ENCODE measurements around the gene SCUBE2. TPM values are rescaled to one million over a fixed set of nuclear protein-coding genes. Genes with fewer than 3 reads are reported as not detected.

The SCUBE2 gene
- total RNA-seq, 1 donor from 2014 or later, result 29.2 TPM

GRCh38 chr11:9047964-9048523 lies 43.4 kb downstream of the SCUBE2 start:
- DNase-seq (ENCODE audit: low spot score), result no peak

GRCh38 chr11:9046481-9046880 lies 44.9 kb downstream of the SCUBE2 start:
- no peak for DNase-seq (ENCODE audit: low spot score)

GRCh38 chr11:9042488-9042887 lies 48.9 kb downstream of the SCUBE2 start:
- DNase-seq (ENCODE audit: low spot score), result no peak

GRCh38 chr11:9041747-9042146 lies 49.7 kb downstream of the SCUBE2 start:
- no peak for DNase-seq (ENCODE audit: low spot score)

- DNase-seq (ENCODE audit: low spot score), result no peak
Measured at GRCh38 chr11:9040410-9040809, 51.0 kb downstream of the SCUBE2 start.

- no peak for DNase-seq (ENCODE audit: low spot score)
Measured at GRCh38 chr11:9039863-9040262, 51.5 kb downstream of the SCUBE2 start.

DNA sequence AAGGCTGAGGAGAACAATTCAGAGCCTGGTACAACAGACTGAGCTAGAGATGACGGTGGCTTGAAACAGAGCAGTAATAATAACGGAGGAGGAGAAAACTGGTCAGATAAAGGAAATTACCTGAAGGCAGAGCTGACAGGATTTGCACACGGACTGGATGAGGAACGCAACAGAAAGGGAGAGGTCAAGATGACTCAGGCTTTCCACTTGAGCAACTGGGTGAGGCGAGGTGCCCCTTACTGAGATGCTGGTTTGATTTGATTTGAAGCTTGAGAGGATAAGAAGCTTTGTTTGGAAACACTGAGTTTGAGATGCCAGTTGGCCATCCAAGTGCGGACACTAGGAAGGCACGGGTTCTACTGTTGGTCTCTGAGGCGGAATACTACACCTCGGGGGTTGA lies 52.2 kb downstream of the SCUBE2 start:
- no peak for DNase-seq (ENCODE audit: low spot score)

GRCh38 chr11:9038541-9038940 lies 52.9 kb downstream of the SCUBE2 start:
- DNase-seq (ENCODE audit: low spot score), result no peak

DNA sequence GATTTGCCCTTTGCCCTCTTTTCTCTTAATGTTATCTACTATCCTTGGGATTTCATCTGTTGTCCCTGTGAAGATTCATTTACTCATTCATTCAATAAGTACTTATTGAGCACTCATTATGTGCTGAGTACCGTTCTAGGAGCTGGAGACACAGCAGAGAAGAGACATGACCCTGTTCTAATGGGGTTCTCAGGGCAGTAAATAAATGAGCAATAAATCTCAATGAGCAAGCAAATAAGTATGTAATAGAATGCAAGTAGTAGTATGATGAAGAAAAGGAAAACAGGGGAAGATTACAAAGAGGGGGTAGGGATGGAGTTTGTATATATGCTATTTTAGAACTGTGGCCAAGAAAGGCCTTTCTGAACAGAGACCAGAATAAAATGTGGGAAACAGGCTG lies 53.4 kb downstream of the SCUBE2 start:
- DNase-seq (ENCODE audit: low spot score), result no peak

GRCh38 chr11:9037046-9037780 lies 54.2 kb downstream of the SCUBE2 start:
- DNase-seq (ENCODE audit: low spot score), result no peak

GRCh38 chr11:9030601-9031000 lies 60.8 kb downstream of the SCUBE2 start:
- DNase-seq (ENCODE audit: low spot score), result no peak

DNA sequence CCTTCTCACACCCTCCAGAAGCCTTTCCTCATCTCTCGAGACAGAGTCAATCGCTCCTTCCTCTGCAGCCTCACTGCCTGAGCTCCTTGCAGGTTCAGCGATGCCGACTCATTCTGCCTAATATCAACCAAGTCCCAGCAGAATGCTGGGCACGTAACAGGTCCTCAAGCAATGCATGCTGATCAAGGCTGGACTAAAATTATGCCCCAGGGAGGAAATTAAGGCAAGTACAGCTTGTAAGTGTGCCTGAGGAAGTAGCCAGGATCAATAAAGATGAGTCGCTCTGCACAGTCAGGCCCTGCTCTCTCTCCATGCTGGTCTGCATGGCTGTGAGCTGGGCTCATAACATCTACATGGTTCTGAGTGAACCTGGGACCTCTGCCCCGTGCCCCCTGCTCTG lies 62.0 kb downstream of the SCUBE2 start:
- no peak for DNase-seq (ENCODE audit: low spot score)

- no peak for DNase-seq (ENCODE audit: low spot score)
Measured at GRCh38 chr11:9028581-9028980, 62.8 kb downstream of the SCUBE2 start.

DNA sequence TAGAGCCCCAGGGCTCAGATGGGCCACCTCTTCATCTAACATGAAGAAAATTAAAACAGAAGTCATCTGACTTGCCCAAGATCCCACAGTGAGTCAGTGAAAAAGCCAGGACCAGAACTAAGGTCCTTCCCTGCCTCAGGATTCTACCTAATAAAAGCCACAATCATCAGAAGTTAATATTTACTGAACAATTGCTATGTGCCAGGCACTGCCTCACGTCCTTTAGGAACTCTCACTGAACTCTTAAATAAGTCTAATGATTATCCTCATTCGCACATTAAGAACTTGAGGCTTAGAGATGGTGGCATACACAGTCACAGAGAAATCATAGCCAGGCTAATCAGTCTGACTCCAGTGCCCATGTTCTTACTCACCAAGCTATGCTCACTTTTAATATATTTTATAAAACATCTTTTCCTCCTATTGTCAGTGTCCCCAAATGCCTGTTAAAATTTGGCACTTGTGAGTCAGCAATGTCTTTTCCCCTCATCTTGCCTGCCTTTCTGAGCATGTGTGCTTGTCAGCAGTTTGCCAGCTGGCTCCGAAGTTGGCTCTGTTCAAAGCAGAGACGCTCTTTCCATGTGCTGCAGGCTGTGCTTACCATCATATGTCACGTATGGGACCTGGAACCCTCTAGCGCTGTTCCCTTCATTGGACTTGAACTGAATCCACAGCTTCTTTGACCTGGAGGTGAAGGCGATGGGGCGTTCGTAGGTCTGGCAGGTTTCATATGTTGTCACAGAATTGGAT lies 66.1 kb downstream of the SCUBE2 start:
- DNase-seq (ENCODE audit: low spot score), result no peak

DNA sequence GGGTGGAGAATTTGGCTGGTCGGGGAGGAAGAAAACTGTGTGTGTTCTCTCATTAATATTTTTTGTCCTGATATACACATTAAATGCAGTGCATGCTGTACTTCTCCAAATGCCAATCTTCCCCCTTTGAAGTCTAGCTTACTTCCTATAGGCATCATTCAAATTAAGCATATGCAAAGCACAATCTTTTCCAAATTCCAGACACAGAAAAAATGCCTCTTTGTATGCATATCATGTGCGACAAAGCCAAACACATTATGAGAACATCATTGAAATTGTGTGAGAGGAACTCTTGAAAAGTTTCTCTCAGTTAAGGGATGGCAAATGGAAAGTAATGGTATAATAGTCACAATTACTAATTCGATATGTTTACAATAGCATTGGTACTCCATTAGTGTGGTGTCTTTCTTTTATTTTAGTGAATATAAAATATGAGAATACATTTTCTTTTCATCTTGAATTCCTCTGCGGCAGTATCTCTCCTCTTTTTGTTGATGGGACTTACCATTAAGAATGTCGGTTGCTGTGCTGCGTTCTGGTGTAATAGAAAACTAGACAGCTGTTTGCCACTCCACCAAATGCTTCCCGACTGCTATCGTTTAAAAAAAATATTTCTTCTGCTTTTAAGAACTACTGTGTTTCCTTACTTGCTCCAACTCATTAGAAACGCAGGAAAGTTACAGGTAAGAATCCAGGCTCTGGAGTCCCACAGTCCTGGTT lies 68.3 kb downstream of the SCUBE2 start:
- no peak for DNase-seq (ENCODE audit: low spot score)

GRCh38 chr11:9020916-9021315 lies 70.5 kb downstream of the SCUBE2 start:
- DNase-seq (ENCODE audit: low spot score), result no peak

- DNase-seq (ENCODE audit: low spot score), result no peak
Measured at GRCh38 chr11:9019861-9020260, 71.5 kb downstream of the SCUBE2 start.

- no peak for DNase-seq (ENCODE audit: low spot score)
Measured at GRCh38 chr11:9017773-9018172, 73.6 kb downstream of the SCUBE2 start.

GRCh38 chr11:9016916-9017642 lies 74.3 kb downstream of the SCUBE2 start:
- no peak for DNase-seq (ENCODE audit: low spot score)

GRCh38 chr11:9015677-9016076 lies 75.7 kb downstream of the SCUBE2 start:
- DNase-seq (ENCODE audit: low spot score), result no peak

GRCh38 chr11:9014826-9015225 lies 76.6 kb downstream of the SCUBE2 start:
- DNase-seq (ENCODE audit: low spot score), result no peak
